PC-3 (cell line): Measurements from ENCODE around the gene SIPA1L3.

Source experiments
- CTCF ChIP-seq: fragments of 300-600 bp; sonication (generic); conservative IDR thresholded peaks from 2 replicates; pipeline ENCODE4 v1.5.1; 2017; ENCODE audit warnings: antibody characterized with exemption, low read depth, mild to moderate bottlenecking, low read length
- EZH2phosphoT487 ChIP-seq: fragments of 300-600 bp; sonication (generic); IDR thresholded peaks from 2 replicates; pipeline ENCODE4 v1.6.1; 2018; ENCODE audit warnings: mild to moderate bottlenecking, antibody characterized with exemption, low read length, borderline replicate concordance

DNA sequence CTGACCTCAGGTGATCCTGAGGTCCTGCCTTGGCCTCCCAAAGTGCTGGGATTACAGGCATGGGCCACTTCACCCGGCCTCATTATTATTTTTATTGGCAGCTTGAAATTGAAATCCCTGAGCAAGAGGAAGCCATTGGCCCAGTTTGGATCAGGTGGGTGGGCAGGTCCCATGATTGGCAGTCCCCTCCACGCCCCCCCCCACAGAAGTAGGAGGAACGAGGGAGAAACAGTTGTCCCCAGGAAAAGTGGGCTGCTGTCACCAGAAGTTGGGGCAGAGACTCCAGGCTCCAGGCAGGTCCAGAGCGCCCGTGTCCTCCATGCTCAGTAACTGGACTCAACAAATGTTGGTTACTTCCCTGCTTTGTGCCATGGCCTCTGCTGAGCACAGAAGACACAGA lies 70.4 kb downstream of the SIPA1L3 start:
- no peak for TF ChIP-seq CTCF
- TF ChIP-seq EZH2phosphoT487 = no peak
